ENCODE results near the gene TRAM2.

Gene TRAM2

GRCh38 chr6:52508261-52508739 lies 68.6 kb downstream of the TRAM2 start:
- DNase-seq (ENCODE audit: low read depth in 3 of 3): no peak

- DNase-seq (ENCODE audit: low read depth in 3 of 3): no peak
These were observed 69.2 kb downstream of the TRAM2 start for GRCh38 chr6:52507557-52508260.

GRCh38 chr6:52506476-52506875 lies 70.4 kb downstream of the TRAM2 start:
- DNase-seq (ENCODE audit: low read depth in 3 of 3): no peak

- no peak for DNase-seq (ENCODE audit: low read depth in 3 of 3)
These were observed 71.0 kb downstream of the TRAM2 start for GRCh38 chr6:52505726-52506409.

- DNase-seq (ENCODE audit: low read depth in 3 of 3): no peak
These were observed 72.1 kb downstream of the TRAM2 start for GRCh38 chr6:52504782-52505136.

GRCh38 chr6:52503851-52504781 lies 72.7 kb downstream of the TRAM2 start:
- DNase-seq (ENCODE audit: low read depth in 3 of 3): no peak

- no peak for DNase-seq (ENCODE audit: low read depth in 3 of 3)
These were observed 73.5 kb downstream of the TRAM2 start for GRCh38 chr6:52503323-52503747.

- DNase-seq (ENCODE audit: low read depth in 3 of 3): no peak
These were observed 74.4 kb downstream of the TRAM2 start for GRCh38 chr6:52502306-52503029.

GRCh38 chr6:52500238-52501129 lies 76.4 kb downstream of the TRAM2 start:
- no peak for DNase-seq (ENCODE audit: low read depth in 3 of 3)

- no peak for DNase-seq (ENCODE audit: low read depth in 3 of 3)
These were observed 77.1 kb downstream of the TRAM2 start for GRCh38 chr6:52499681-52500236.

- DNase-seq (ENCODE audit: low read depth in 3 of 3): no peak
These were observed 77.8 kb downstream of the TRAM2 start for GRCh38 chr6:52499026-52499425.

GRCh38 chr6:52498538-52499017 lies 78.3 kb downstream of the TRAM2 start:
- no peak for DNase-seq (ENCODE audit: low read depth in 3 of 3)

- DNase-seq (ENCODE audit: low read depth in 3 of 3): no peak
These were observed 79.0 kb downstream of the TRAM2 start for GRCh38 chr6:52497652-52498408.

- DNase-seq (ENCODE audit: low read depth in 3 of 3): no peak
These were observed 80.2 kb downstream of the TRAM2 start for GRCh38 chr6:52496631-52497030.

GRCh38 chr6:52495922-52496321 lies 80.9 kb downstream of the TRAM2 start:
- no peak for DNase-seq (ENCODE audit: low read depth in 3 of 3)

- no peak for DNase-seq (ENCODE audit: low read depth in 3 of 3)
These were observed 82.4 kb downstream of the TRAM2 start for GRCh38 chr6:52494298-52495072.

GRCh38 chr6:52493669-52494068 lies 83.2 kb downstream of the TRAM2 start:
- no peak for DNase-seq (ENCODE audit: low read depth in 3 of 3)

Data from stimulated activated CD4-positive, alpha-beta T cell treated with anti-CD3 and anti-CD28 coated beads, TNF-alpha, amount 100 ng/mL, for 24 hours (primary cell).